Prostate gland (tissue), 2 donors: Measurements from ENCODE around the gene MMP10.

Experiments used
- POLR2AphosphoS5 ChIP-seq: sonication (generic); formaldehyde crosslinking; IDR thresholded peaks from one replicate; pipeline ENCODE4 v1.6.1; 2017; ENCODE audit warnings: antibody characterized with exemption
- TF ChIP-seq, protein P1 (sequence below), 4 experiments: fragments of 200-600 bp in 2 of 4; fragments of 450-650 bp in 2 of 4; sonication (generic) in 2 of 4; IDR thresholded peaks; 1 replicate in 3 of 4; 2 replicates in 1 of 4; pipeline ENCODE4 v1.5.1; 2016 to 2019; ENCODE audit warnings: antibody characterized with exemption in 4 of 4, mild to moderate bottlenecking in 2 of 4, moderate library complexity in 2 of 4

GRCh38 chr11:102780491-102780918, at the start of gene MMP10:
- TF ChIP-seq, protein P1, sequence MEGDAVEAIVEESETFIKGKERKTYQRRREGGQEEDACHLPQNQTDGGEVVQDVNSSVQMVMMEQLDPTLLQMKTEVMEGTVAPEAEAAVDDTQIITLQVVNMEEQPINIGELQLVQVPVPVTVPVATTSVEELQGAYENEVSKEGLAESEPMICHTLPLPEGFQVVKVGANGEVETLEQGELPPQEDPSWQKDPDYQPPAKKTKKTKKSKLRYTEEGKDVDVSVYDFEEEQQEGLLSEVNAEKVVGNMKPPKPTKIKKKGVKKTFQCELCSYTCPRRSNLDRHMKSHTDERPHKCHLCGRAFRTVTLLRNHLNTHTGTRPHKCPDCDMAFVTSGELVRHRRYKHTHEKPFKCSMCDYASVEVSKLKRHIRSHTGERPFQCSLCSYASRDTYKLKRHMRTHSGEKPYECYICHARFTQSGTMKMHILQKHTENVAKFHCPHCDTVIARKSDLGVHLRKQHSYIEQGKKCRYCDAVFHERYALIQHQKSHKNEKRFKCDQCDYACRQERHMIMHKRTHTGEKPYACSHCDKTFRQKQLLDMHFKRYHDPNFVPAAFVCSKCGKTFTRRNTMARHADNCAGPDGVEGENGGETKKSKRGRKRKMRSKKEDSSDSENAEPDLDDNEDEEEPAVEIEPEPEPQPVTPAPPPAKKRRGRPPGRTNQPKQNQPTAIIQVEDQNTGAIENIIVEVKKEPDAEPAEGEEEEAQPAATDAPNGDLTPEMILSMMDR (IDR thresholded peaks at IDR 0.05) = peak in 2 of 4 experiments; percentile 15 to 28
- no peak for TF ChIP-seq POLR2AphosphoS5
